ENCODE measurements around the gene TNNI3K.

- TF ChIP-seq CTCF (IDR thresholded peaks at IDR 0.05 in 2 of 3, conservative IDR thresholded peaks at IDR 0.05 in 1 of 3; ENCODE audit: borderline replicate concordance in 1 of 3, insufficient read depth in 1 of 3, low read depth in 2 of 3, low read length in 2 of 3) (no peak), POLR2A (IDR thresholded peaks at IDR 0.05; ENCODE audit: borderline replicate concordance, extremely low read depth, insufficient read depth, insufficient read length) (no peak), SP1 (IDR thresholded peaks at IDR 0.05; ENCODE audit: low read depth) (no peak), RAD21 (IDR thresholded peaks at IDR 0.05; ENCODE audit: low read depth) (no peak), TCF7L2 (IDR thresholded peaks at IDR 0.05; ENCODE audit: borderline replicate concordance, extremely low read depth, insufficient read depth, insufficient read length) (no peak), SIN3A (IDR thresholded peaks at IDR 0.05; ENCODE audit: low read depth) (no peak), POLR2AphosphoS5 (IDR thresholded peaks at IDR 0.05; ENCODE audit: low read depth, low read length) (no peak), EZH2 (IDR thresholded peaks at IDR 0.05) (no peak), SRF (IDR thresholded peaks at IDR 0.05; ENCODE audit: low read depth) (no peak), ZBTB33 (IDR thresholded peaks at IDR 0.05; ENCODE audit: extremely low read depth, insufficient replicate concordance, low read length) (no peak), REST (IDR thresholded peaks at IDR 0.05; ENCODE audit: low read depth) (no peak)
These were observed 356.8 kb downstream of the TNNI3K start for GRCh38 chr1:74591949-74592348.
